ENCODE results near the gene SPG7.

DNA sequence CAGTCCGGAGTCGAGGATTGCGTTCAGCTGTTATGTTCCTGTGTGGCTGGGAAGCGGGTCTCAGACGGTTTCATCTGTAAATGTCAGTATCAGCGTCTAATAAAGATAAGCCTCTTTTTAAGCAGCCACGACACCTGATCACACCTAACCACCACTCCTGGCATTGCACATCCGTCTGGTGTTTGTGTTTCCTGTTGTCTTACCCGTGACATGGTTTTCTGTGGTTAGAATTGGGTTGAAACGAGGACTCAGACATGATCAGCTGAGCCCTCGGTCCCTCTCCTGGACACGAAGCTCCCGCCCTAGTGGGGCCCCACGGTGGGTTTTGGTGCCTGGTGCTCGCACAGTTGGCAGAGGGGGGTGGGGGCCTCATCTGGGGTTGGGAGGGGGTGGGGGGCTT, 85.6 kb downstream of the SPG7 start:
- no peak for TF ChIP-seq GATA1 (IDR thresholded peaks at IDR 0.05; ENCODE audit: low read depth, low read length)
- TF ChIP-seq POLR2A (IDR thresholded peaks at IDR 0.05; ENCODE audit: low read length): no peak
